Small intestine (tissue), 7 donors: ENCODE results near the gene INHA. TPM values are rescaled to one million over a fixed set of nuclear protein-coding genes. Genes with fewer than 3 reads are reported as not detected.

Source experiments
- DNase-seq, 2 donors: peaks; one replicate each; pipeline versions ENCODE4 v3.0.0 to v3.0.0-alpha.2; 2013
- FAIRE-seq: peaks from 2 replicates; lab custom pipeline; 2012; peaks lifted over from hg19 to GRCh38; lab: Jason Lieb, UNC
- H3K27ac ChIP-seq, 3 donors: one replicate each; pipeline ENCODE4 v1.5.1; 2013; ENCODE audit warnings: low read length in 2 of 3, mild to moderate bottlenecking in 2 of 3, control low read depth in 1 of 3, inconsistent platforms in 1 of 3, low read depth in 1 of 3, moderate library complexity in 1 of 3
- H3K27me3 ChIP-seq, 3 donors: one replicate each; pipeline ENCODE4 v1.6.1; 2013; ENCODE audit warnings: low read length in 3 of 3, inconsistent platforms in 1 of 3; ENCODE audit not compliant: control insufficient read depth in 3 of 3, insufficient read depth in 3 of 3
- H3K36me3 ChIP-seq, 3 donors: one replicate each; pipeline ENCODE4 v1.6.1; 2013; ENCODE audit warnings: low read length in 3 of 3, inconsistent platforms in 1 of 3, low read depth in 1 of 3, mild to moderate bottlenecking in 1 of 3, moderate library complexity in 1 of 3; ENCODE audit not compliant: control insufficient read depth in 3 of 3, insufficient read depth in 2 of 3
- H3K4me1 ChIP-seq, 3 donors: one replicate each; pipeline ENCODE4 v1.6.1; 2013; ENCODE audit warnings: low read length in 2 of 3, inconsistent platforms in 1 of 3, low read depth in 1 of 3, mild to moderate bottlenecking in 1 of 3, moderate library complexity in 1 of 3; ENCODE audit not compliant: control insufficient read depth in 3 of 3, insufficient read depth in 2 of 3
- H3K4me3 ChIP-seq, 3 donors: one replicate each; pipeline ENCODE4 v1.5.1; 2013; ENCODE audit warnings: low read length in 3 of 3, control low read depth in 1 of 3, inconsistent platforms in 1 of 3, low read depth in 1 of 3, mild to moderate bottlenecking in 1 of 3, moderate library complexity in 1 of 3
- H3K9me3 ChIP-seq, 2 donors: one replicate each; pipeline ENCODE4 v1.6.1; 2013; ENCODE audit warnings: low read depth in 1 of 2, low read length in 1 of 2; ENCODE audit not compliant: control insufficient read depth in 2 of 2, insufficient read depth in 1 of 2
- WGBS, 3 donors: extraction: QIAGEN DNeasy Blood & Tissue Kit; methylation state at CpG; one replicate each; pipeline ENCODE4 v1.1.7; 2013; 5-methylcytosine and 5-hydroxymethylcytosine counted together
- polyA plus RNA-seq, 4 donors: library from polyadenylated mRNA; stranded (reverse) in 3 of 4; unstranded in 1 of 4; fragments of 200-250 nt in 3 of 4; fragments of 120-200 nt in 1 of 4; gene quantifications; one replicate each; pipeline versions ENCODE4 v1.2.1 to v1.2.3, GENCODE V29; 2013
- donor health status: healthy with polysubstance abuse.
- donor health status: control.
- donor health status: control.
- donor health status: Bipolar disorder and iron deficiency.
- donor health status: healthy.

The INHA gene
- polyA plus RNA-seq, 4 donors: 0.18 to 0.78 TPM; not detected in 2

GRCh38 chr2:219612577-219613286 lies 40.6 kb downstream of the INHA start:
- H3K36me3 ChIP-seq: peaks cover 12 to 77% (median 14%) of the 10 kb centered on the region in 3 donors
- WGBS, 3 donors: 80 to 91% (median 87%) methylated on average over 13 to 15 of the region's 15 CpGs
- H3K4me1 ChIP-seq: no peaks in the 10 kb centered on the region
- DNase-seq: peak in 1 of 2 donors; percentile 33
- no peaks in the 10 kb centered on the region for H3K27me3 ChIP-seq
- H3K27ac ChIP-seq: no peak overlapping the region
- no peak for FAIRE-seq
- H3K9me3 ChIP-seq: no peaks in the 10 kb centered on the region
- H3K4me3 ChIP-seq: no peak overlapping the region

GRCh38 chr2:219613461-219614070 lies 41.5 kb downstream of the INHA start:
- no peaks in the 10 kb centered on the region for H3K4me1 ChIP-seq
- DNase-seq (no peak), FAIRE-seq (no peak)
- H3K27ac ChIP-seq: no peak overlapping the region
- no peaks in the 10 kb centered on the region for H3K27me3 ChIP-seq
- WGBS, 3 donors: 92 to 98% (median 97%) methylated on average over 8 to 11 of the region's 11 CpGs
- no peaks in the 10 kb centered on the region for H3K9me3 ChIP-seq
- peaks cover 10 to 69% (median 14%) of the 10 kb centered on the region in 3 donors for H3K36me3 ChIP-seq
- no peak overlapping the region for H3K4me3 ChIP-seq

- H3K4me3 ChIP-seq: no peak overlapping the region
- 91 to 96% (median 93%) methylated on average over 10 to 11 of the region's 11 CpGs for WGBS, 3 donors
- H3K27ac ChIP-seq: no peak overlapping the region
- no peaks in the 10 kb centered on the region for H3K9me3 ChIP-seq
- DNase-seq: no peak
- no peaks in the 10 kb centered on the region for H3K27me3 ChIP-seq
- H3K36me3 ChIP-seq: peaks cover 5 to 62% (median 9%) of the 10 kb centered on the region in 3 donors
- no peaks in the 10 kb centered on the region for H3K4me1 ChIP-seq
- FAIRE-seq: no peak
Measured at GRCh38 chr2:219614076-219614860, 42.2 kb downstream of the INHA start.

GRCh38 chr2:219615036-219615435 lies 42.9 kb downstream of the INHA start:
- Histone ChIP-seq H3K27me3 (no peaks in the 10 kb centered on the region), H3K9me3 (no peaks in the 10 kb centered on the region), H3K27ac (no peak overlapping the region), H3K4me3 (no peak overlapping the region), H3K4me1 (no peaks in the 10 kb centered on the region), H3K36me3 (peaks cover 3 to 59% (median 9%) of the 10 kb centered on the region in 3 donors)
- WGBS, 3 donors: 92 to 98% (median 94%) methylated on average over 11 of the region's 11 CpGs
- FAIRE-seq (no peak), DNase-seq (no peak)

GRCh38 chr2:219615894-219616293 lies 43.8 kb downstream of the INHA start:
- Histone ChIP-seq H3K36me3 (peaks cover 3 to 53% (median 9%) of the 10 kb centered on the region in 3 donors), H3K4me3 (no peak overlapping the region), H3K9me3 (no peaks in the 10 kb centered on the region), H3K27ac (no peak overlapping the region), H3K4me1 (no peaks in the 10 kb centered on the region), H3K27me3 (no peaks in the 10 kb centered on the region)
- WGBS, 3 donors: 86 to 96% (median 92%) methylated on average over 11 to 12 of the region's 12 CpGs
- no peak for FAIRE-seq
- DNase-seq: no peak

GRCh38 chr2:219616550-219616949 lies 44.4 kb downstream of the INHA start:
- H3K27me3 ChIP-seq: no peaks in the 10 kb centered on the region
- no peak for DNase-seq
- 89 to 96% (median 89%) methylated on average over 4 of the region's 4 CpGs for WGBS, 3 donors
- peaks cover 2 to 48% (median 9%) of the 10 kb centered on the region in 3 donors for H3K36me3 ChIP-seq
- H3K4me1 ChIP-seq: no peaks in the 10 kb centered on the region
- FAIRE-seq: no peak
- no peak overlapping the region for H3K27ac ChIP-seq
- no peaks in the 10 kb centered on the region for H3K9me3 ChIP-seq
- no peak overlapping the region for H3K4me3 ChIP-seq

GRCh38 chr2:219618733-219619122 lies 46.6 kb downstream of the INHA start:
- Histone ChIP-seq H3K27ac (no peak overlapping the region), H3K36me3 (peaks cover 0 to 32% (median 6%) of the 10 kb centered on the region in 3 donors), H3K27me3 (peaks cover 0 to 3% (median 0%) of the 10 kb centered on the region in 3 donors), H3K9me3 (no peaks in the 10 kb centered on the region), H3K4me3 (no peak overlapping the region), H3K4me1 (no peaks in the 10 kb centered on the region)
- FAIRE-seq (no peak), DNase-seq (no peak)
- WGBS, 3 donors: 51 to 79% (median 64%) methylated on average over 3 of the region's 3 CpGs

- H3K4me1 ChIP-seq: no peaks in the 10 kb centered on the region
- H3K27me3 ChIP-seq: peaks cover 0 to 3% (median 0%) of the 10 kb centered on the region in 3 donors
- H3K4me3 ChIP-seq: no peak overlapping the region
- H3K27ac ChIP-seq: no peak overlapping the region
- 54 to 79% (median 68%) methylated on average over 4 of the region's 4 CpGs for WGBS, 3 donors
- H3K9me3 ChIP-seq: no peaks in the 10 kb centered on the region
- DNase-seq (no peak), FAIRE-seq (no peak)
- peaks cover 0 to 27% (median 5%) of the 10 kb centered on the region in 3 donors for H3K36me3 ChIP-seq
Measured at GRCh38 chr2:219619235-219619634, 47.1 kb downstream of the INHA start.
